Osteocyte (in vitro differentiated cells): ENCODE results near the gene RABGEF1. TPM values are rescaled to one million over a fixed set of nuclear protein-coding genes. Genes with fewer than 3 reads are reported as not detected.
"Not testable (repeated sequence)": the region's sequence is repeated elsewhere in the genome, so short reads cannot be mapped to it uniquely, and the experiment has no call there.

Experiments used
- DNase-seq: peaks from one replicate; pipeline ENCODE4 v3.0.0; 2021; ENCODE audit warnings: mixed read lengths; ENCODE audit not compliant: unreplicated experiment; ENCODE audit errors: extremely low spot score
- H3K27ac Mint-ChIP-seq: one replicate; pipeline ENCODE4 v1.8.0; 2021; ENCODE audit warnings: mild to moderate bottlenecking, mixed read lengths; ENCODE audit not compliant: unreplicated experiment
- H3K27me3 Mint-ChIP-seq: one replicate; pipeline ENCODE4 v1.8.0; 2021; ENCODE audit warnings: mixed read lengths; ENCODE audit not compliant: unreplicated experiment
- H3K36me3 Mint-ChIP-seq: one replicate; pipeline ENCODE4 v1.8.0; 2021; ENCODE audit warnings: mixed read lengths; ENCODE audit not compliant: unreplicated experiment
- H3K4me1 Mint-ChIP-seq: one replicate; pipeline ENCODE4 v1.8.0; 2021; ENCODE audit warnings: mixed read lengths; ENCODE audit not compliant: unreplicated experiment
- H3K4me3 Mint-ChIP-seq: one replicate; pipeline ENCODE4 v1.8.0; 2021; ENCODE audit warnings: mild to moderate bottlenecking, moderate library complexity, mixed read lengths; ENCODE audit not compliant: unreplicated experiment
- H3K9me3 Mint-ChIP-seq: one replicate; pipeline ENCODE4 v1.8.0; 2021; ENCODE audit warnings: mixed read lengths; ENCODE audit not compliant: unreplicated experiment
- total RNA-seq: library from RNA; stranded (reverse); gene quantifications from 2 replicates; pipeline ENCODE4 v1.2.1, GENCODE V29; 2021
- TF ChIP-seq, protein P1 (sequence below): fragments of 200-600 bp; sonication (generic); IDR thresholded peaks from 2 replicates; pipeline ENCODE4 v1.5.0; 2021; ENCODE audit warnings: antibody characterized with exemption, mild to moderate bottlenecking, moderate library complexity

Gene RABGEF1
- total RNA-seq, 1 donor from 2014 or later = 25.3 TPM

DNA sequence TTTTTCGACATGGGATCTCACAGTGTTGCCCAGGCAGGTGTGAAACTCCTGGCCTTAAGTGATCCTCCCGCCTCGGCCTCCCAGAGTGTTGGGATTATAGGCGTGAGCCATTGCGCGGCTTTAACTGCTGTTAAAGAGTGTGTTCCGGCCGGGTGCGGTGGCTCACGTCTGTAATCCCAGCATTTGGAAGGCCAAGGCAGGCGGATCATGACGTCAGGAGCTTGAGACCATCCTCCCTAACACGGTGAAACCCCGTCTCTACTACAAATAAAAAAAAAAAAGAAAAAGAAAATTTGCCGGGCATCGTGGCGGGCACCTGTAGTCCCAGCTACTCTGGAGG is 1.1 kb downstream of the RABGEF1 start:
- H3K36me3 Mint-ChIP-seq = peaks cover 9% of the 10 kb centered on the region
- peak; percentile 69 for DNase-seq
- no peaks in the 10 kb centered on the region for H3K9me3 Mint-ChIP-seq
- no peaks in the 10 kb centered on the region for H3K27me3 Mint-ChIP-seq
- peaks cover 23% of the 10 kb centered on the region for H3K4me1 Mint-ChIP-seq
- TF ChIP-seq, protein P1, sequence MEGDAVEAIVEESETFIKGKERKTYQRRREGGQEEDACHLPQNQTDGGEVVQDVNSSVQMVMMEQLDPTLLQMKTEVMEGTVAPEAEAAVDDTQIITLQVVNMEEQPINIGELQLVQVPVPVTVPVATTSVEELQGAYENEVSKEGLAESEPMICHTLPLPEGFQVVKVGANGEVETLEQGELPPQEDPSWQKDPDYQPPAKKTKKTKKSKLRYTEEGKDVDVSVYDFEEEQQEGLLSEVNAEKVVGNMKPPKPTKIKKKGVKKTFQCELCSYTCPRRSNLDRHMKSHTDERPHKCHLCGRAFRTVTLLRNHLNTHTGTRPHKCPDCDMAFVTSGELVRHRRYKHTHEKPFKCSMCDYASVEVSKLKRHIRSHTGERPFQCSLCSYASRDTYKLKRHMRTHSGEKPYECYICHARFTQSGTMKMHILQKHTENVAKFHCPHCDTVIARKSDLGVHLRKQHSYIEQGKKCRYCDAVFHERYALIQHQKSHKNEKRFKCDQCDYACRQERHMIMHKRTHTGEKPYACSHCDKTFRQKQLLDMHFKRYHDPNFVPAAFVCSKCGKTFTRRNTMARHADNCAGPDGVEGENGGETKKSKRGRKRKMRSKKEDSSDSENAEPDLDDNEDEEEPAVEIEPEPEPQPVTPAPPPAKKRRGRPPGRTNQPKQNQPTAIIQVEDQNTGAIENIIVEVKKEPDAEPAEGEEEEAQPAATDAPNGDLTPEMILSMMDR = no peak
- peak overlapping the region; percentile 92 for H3K4me3 Mint-ChIP-seq
- H3K27ac Mint-ChIP-seq = peak overlapping the region; percentile 97

DNA sequence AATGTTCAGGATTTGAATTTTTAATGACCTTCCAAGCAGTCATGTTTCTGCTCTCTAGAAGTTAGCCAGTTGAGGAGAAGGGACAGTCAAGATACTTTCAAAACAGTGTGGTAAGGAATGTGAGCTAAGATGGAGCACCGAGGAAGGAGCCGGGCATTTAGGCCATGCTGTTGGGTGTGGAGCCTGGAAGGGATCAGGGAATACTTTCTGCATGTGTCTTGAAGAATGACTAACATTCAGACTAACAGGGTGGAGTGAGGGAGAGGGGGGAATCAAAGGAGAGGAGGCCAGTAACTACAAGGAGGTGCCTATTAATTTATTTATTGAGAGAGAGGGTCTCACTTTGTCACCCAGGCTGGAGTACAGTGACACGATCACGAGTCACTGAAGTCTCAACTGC is 1.8 kb downstream of the RABGEF1 start:
- Mint-ChIP-seq H3K4me3 (peak overlapping the region; percentile 92), H3K4me1 (peaks cover 23% of the 10 kb centered on the region), H3K27ac (peak overlapping the region; percentile 97)
- DNase-seq, H3K36me3 Mint-ChIP-seq, H3K27me3 Mint-ChIP-seq, H3K9me3 Mint-ChIP-seq: not testable (repeated sequence)

DNA sequence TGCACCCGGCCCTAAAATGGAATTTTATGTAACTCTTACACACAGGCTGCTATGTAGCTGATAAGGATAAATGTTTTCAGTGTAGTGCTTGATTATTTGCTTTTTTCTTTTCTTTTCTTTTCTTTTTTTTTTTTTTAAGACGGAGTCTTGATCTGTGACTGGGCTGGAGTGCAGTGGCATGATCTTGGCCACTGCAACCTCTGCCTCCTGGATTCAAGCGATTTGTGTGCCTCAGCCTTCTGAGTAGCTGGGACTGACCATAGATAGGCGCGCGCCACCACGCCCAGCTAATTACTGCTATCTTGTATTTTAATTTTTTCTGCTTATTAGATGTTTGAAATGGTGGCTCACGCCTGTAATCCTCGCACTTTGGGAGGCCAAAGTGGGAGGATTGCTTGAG is 3.4 kb downstream of the RABGEF1 start:
- Mint-ChIP-seq H3K27ac (peak overlapping the region; percentile 63), H3K9me3 (no peaks in the 10 kb centered on the region), H3K4me3 (no peak overlapping the region), H3K27me3 (no peaks in the 10 kb centered on the region), H3K36me3 (peaks cover 3% of the 10 kb centered on the region), H3K4me1 (peaks cover 27% of the 10 kb centered on the region)
- DNase-seq = no peak
- TF ChIP-seq, protein P1 = no peak

DNA sequence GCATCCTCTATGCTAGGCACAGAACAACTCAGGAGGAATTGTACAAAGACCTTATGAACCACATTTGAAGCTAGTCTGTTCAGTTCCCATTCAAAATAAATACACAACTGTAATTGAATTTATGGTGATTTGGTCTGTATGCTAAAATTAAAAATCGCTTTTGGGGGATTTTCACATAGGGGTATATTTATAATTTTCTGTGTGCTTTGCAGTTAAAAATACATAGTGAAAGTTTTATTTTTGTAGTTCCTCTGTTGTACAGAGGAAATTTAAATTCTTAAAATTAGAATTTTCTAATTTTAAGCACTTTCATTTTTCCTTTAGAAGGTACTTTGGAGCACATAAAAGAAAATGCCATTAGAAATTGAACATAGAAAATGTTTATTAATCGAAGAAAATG is 6.9 kb downstream of the RABGEF1 start:
- Mint-ChIP-seq H3K27ac (no peak overlapping the region), H3K4me3 (no peak overlapping the region), H3K9me3 (no peaks in the 10 kb centered on the region), H3K27me3 (no peaks in the 10 kb centered on the region), H3K4me1 (peaks cover 16% of the 10 kb centered on the region), H3K36me3 (peaks cover 5% of the 10 kb centered on the region)
- no peak for DNase-seq
- TF ChIP-seq, protein P1 = no peak

DNA sequence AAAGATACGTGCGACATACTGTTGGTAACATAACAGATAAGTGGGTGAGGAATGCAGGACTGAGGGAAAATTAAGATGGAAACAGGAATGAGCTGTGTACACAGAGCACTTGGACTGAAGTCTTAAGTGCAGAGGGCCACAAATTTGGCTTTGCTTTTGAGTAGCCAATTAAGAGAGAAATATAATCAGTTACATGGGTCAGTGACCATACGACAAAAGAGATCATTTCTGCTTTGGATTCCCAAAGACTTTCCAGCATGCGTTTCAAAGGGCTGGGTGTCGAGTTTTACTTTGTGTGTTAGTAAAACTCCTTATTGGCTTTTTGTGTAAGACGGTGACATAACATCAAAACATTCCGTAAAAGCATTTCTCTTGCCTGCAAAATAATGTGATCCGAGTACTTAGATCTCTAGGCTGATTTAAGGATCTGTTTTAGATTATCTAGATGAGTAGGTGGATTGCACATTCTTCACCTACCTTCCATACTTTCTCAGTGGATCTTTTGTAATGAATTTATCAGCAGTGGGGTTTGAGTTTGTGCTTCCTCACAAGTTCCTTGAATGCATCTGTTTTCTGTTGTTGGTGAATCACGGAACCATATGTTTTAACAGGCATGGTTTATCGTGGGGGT is 7.5 kb downstream of the RABGEF1 start:
- H3K9me3 Mint-ChIP-seq = no peaks in the 10 kb centered on the region
- no peak for DNase-seq
- no peaks in the 10 kb centered on the region for H3K27me3 Mint-ChIP-seq
- H3K36me3 Mint-ChIP-seq = peaks cover 5% of the 10 kb centered on the region
- H3K27ac Mint-ChIP-seq = no peak overlapping the region
- peaks cover 11% of the 10 kb centered on the region for H3K4me1 Mint-ChIP-seq
- no peak overlapping the region for H3K4me3 Mint-ChIP-seq
- TF ChIP-seq, protein P1 = no peak

DNA sequence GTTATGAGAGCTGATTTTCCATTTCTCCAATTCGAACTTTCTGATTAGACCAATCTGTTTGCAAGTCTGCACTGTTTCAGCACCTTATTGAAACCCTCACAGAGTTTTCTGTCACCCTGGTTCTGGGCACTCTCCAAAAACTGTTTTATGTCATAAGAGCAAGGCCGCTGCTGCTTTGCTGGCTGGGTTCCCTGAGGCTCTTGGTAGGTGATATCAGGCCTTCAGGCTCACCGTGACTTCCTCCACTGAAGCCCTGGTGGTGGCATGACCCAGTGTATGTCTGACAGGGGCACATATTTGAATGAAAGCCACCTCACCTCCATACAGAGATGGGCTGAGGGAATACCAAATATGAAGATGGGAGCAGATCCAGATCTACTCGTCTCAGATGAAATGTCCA is 8.3 kb downstream of the RABGEF1 start:
- no peak for DNase-seq
- TF ChIP-seq, protein P1 = no peak
- H3K36me3 Mint-ChIP-seq = peaks cover 5% of the 10 kb centered on the region
- H3K4me3 Mint-ChIP-seq = no peak overlapping the region
- no peaks in the 10 kb centered on the region for H3K9me3 Mint-ChIP-seq
- no peaks in the 10 kb centered on the region for H3K27me3 Mint-ChIP-seq
- H3K27ac Mint-ChIP-seq = no peak overlapping the region
- H3K4me1 Mint-ChIP-seq = peaks cover 11% of the 10 kb centered on the region
